Epithelial cell of proximal tubule (primary cell): ENCODE data around the gene RNF34. TPM values are rescaled to one million over a fixed set of nuclear protein-coding genes. Genes with fewer than 3 reads are reported as not detected.
"Not testable (repeated sequence)": the region's sequence is repeated elsewhere in the genome, so short reads cannot be mapped to it uniquely, and the experiment has no call there.

Experiments
- DNase-seq: peaks from one replicate; pipeline ENCODE4 v3.0.0-alpha.2; 2011; ENCODE audit warnings: low read depth
- H3K4me3 ChIP-seq: 2 replicates; pipeline ENCODE4 v1.5.1; 2011; ENCODE audit warnings: low read depth, mild to moderate bottlenecking, low read length
- total RNA-seq: library from RNA; depleted of rRNA; stranded (reverse); fragments of >200 nt; gene quantifications from 2 replicates; pipeline ENCODE4 v1.2.3, GENCODE V29; 2015
- TF ChIP-seq, protein P1 (sequence below): conservative IDR thresholded peaks from 2 replicates; pipeline ENCODE4 v1.5.1; 2012; ENCODE audit warnings: low read depth, mild to moderate bottlenecking, low read length

RNF34 gene
- total RNA-seq, 1 donor from 2014 or later = 43.8 TPM

DNA sequence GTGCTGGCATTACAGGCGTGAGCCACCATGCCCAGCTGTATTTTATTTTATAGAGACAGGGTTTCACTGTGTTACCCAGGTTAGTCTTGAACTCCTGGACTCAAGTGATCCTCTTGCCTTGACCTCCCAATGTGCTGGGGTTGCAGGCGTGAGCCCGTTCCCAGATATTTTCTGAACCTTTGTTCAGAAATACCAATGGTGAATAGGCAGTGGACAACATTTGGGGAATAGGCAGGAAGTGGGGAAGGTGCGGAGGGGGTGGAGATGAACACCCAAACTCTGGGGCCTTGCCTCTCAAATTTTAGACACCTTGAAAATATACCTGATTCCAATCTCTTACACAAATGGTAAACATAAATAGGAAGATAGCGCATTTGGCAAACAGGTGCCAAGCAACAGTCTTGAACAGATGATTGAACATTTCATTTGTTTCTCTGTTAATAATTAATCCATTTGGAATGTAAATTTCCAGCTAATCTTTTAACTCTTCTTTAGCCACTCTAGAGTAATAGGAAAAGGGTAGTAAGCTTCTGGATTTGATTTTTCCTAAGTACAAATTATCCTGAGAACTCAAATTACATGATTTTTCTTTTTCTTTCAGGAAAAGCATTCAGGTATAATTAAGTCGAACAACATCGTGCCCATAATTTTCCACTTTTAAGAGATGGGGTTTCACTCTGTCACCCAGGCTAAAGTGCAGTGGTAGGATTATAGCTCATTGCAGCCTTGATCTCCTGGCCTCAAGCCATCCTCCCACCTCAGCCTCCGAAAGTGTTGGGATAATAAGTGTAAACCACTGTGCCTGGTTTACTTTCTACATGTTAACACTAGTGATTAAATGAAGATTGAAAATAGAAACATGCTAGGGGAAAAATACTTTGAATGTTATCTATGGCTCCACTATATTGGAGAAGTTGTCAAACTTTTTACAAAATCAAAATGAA is 22.9 kb upstream of the RNF34 start:
- TF ChIP-seq, protein P1, sequence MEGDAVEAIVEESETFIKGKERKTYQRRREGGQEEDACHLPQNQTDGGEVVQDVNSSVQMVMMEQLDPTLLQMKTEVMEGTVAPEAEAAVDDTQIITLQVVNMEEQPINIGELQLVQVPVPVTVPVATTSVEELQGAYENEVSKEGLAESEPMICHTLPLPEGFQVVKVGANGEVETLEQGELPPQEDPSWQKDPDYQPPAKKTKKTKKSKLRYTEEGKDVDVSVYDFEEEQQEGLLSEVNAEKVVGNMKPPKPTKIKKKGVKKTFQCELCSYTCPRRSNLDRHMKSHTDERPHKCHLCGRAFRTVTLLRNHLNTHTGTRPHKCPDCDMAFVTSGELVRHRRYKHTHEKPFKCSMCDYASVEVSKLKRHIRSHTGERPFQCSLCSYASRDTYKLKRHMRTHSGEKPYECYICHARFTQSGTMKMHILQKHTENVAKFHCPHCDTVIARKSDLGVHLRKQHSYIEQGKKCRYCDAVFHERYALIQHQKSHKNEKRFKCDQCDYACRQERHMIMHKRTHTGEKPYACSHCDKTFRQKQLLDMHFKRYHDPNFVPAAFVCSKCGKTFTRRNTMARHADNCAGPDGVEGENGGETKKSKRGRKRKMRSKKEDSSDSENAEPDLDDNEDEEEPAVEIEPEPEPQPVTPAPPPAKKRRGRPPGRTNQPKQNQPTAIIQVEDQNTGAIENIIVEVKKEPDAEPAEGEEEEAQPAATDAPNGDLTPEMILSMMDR = no peak
- no peak for DNase-seq
- H3K4me3 ChIP-seq = no peak overlapping the region

DNA sequence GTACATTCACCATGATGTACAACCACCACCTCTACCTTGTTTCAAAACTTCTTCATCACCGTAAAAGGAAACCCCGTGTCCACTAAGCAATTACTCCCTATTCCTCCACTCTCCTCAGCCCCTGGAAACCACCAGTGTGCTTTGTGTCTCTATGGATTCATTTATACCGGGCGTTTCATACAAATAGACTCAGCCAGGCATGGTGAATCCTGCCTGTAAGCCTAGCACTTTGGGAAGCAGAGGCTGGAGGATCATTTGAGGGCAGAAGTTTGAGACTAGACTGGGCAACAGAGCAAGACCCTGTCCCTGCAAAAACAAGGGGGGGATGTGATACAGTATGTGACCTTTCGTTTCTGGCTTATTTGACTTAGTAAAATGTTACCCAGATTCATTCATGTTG is 21.2 kb upstream of the RNF34 start:
- H3K4me3 ChIP-seq = no peak overlapping the region
- TF ChIP-seq, protein P1 = no peak
- no peak for DNase-seq

DNA sequence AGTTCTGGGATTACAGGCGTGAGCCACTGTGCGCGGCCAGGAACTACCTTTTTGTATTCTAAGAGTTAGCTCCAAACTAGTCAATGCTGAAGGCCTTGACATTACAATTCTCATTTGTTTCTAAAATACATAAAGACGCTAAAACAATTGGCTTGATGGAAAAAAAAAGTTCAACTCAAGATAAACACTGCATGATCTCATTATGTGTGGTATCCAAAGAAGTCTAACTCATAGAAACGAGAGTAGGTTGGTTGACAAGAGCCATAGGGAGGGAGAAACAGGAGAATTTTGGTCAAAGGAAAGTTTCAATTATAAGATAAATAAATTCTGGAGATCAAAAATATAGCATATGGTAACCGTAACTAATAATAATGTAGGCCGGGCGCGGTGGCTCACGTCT is 20.0 kb upstream of the RNF34 start:
- TF ChIP-seq, protein P1 = no peak
- no peak for DNase-seq
- no peak overlapping the region for H3K4me3 ChIP-seq

DNA sequence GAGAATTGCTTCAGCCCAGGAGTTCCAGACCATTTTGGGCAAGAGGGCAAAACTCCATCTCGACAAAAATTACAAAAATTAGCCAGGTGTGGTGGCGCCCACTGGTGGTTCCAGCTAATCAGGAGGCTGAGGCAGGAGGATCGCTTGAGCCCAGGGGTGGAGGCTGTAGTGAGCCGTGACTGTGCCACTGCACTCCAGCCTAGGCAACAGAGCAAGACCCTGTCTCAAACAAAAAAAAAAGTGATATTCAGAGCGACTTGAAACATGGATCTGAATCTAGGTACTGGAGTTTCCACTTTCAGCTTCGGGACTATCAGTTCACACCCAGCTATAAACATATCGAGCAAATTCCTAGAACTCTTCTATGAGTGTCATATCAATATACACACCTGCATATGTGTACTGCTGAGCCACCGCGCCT is 16.3 kb upstream of the RNF34 start:
- no peak for DNase-seq
- TF ChIP-seq, protein P1 = peak; percentile 31
- no peak overlapping the region for H3K4me3 ChIP-seq

DNA sequence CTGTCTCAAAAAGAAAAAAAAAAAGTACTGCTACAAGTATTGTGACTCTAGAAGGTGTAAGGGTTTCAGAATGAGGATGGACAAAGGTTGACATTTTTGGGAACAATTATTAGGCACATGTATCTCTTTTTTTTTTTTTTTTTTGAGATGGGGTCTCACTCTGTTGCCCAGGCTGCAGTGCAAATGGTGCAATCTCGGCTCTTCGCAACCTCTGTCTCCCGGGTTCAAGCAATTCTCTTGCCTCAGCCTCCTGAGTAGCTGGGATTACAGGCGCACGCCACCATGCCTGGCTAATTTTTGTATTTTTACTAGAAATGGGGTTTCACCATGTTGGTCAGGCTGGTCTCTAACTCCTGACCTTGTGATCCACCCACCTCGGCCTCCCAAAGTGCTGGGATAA is 15.0 kb upstream of the RNF34 start:
- not testable (repeated sequence) for DNase-seq, H3K4me3 ChIP-seq

DNA sequence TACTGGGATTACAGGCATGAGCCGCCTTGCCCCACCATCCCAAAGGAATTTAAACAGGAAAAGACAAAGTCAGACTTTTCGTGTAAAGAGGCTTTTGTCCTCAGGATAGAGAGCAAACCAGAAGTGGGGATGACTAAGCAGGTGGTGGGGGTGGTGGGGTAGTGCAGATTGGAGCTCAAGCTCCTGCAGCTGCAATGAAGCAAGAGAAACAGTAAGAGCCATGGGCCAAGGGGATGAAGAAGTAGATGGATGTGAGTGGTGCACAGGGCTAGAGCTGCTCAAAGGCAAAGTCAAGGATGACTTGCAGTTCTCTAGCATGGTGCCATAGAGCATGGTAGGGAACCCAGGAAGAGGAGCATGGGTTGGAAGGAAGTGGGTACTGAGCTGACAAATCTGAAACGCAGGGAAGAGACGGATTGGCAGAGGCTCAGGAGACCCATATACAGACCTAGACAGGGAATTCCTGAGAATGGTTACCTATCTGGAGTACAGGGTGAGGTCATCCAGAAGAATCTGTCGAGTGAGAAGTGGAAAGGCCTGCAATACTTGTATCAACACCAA is 11.4 kb upstream of the RNF34 start:
- TF ChIP-seq, protein P1 = no peak

DNA sequence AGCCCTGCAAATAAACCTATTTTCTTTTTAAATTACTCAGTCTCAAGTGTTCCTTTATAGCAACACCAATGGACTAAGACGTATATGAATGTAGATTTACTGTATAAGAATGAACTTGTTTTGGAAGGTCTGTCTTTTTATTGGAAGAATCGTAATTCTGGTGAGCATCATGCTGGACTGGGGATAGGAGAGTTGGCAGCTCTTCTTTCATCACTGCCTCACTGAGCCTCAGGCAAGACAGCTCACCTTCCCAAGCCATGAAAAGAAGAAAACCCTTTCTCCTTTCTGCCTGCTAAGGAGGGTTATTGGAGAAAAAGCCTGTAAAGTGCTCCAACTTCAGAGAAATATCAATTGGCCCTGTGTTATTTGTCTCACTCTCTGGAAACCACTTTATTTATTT is 9.1 kb upstream of the RNF34 start:
- no peak overlapping the region for H3K4me3 ChIP-seq
- TF ChIP-seq, protein P1 = no peak
- no peak for DNase-seq

More for the DNA sequence above, 11.4 kb upstream of the RNF34 start:
- no peak for DNase-seq
- H3K4me3 ChIP-seq = no peak overlapping the region
